ENCODE results near the gene DENND2C. TPM values are rescaled to one million over a fixed set of nuclear protein-coding genes. Genes with fewer than 3 reads are reported as not detected.

Gene DENND2C
- polyA plus RNA-seq, 1 experiment: 0.64 TPM

DNA sequence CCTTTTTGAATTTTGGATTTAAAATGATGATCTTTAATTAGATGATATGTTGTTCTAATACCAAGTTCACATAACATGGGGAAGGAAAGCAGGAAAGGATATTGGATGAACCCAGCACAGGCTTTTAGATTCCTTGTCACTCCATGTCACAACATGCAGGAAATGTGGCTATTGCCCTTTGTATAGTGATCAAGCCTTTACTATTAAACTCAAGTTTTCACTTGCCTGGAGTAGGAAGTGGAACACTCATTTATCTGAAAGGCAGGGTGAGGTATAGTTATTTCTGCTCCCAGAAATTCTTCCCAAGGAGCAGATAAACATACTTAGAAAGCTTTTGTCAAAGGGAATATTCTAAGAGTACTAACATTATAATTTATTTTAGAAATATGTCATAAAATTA lies 51.2 kb downstream of the DENND2C start:
- no peaks in the 10 kb centered on the region for H3K27me3 ChIP-seq (ENCODE audit: control insufficient read depth, insufficient read depth, low read length)
- ChIA-PET CTCF (no interaction called here), POLR2A (no interaction called here)
- no peak for DNase-seq (ENCODE audit: low read depth, low spot score)
- no peak overlapping the region for H3K4me3 ChIP-seq (ENCODE audit: low read depth, low read length)
- no peaks in the 10 kb centered on the region for H3K9me3 ChIP-seq (ENCODE audit: control insufficient read depth, insufficient read depth, low read length)
- TF ChIP-seq, protein P1, sequence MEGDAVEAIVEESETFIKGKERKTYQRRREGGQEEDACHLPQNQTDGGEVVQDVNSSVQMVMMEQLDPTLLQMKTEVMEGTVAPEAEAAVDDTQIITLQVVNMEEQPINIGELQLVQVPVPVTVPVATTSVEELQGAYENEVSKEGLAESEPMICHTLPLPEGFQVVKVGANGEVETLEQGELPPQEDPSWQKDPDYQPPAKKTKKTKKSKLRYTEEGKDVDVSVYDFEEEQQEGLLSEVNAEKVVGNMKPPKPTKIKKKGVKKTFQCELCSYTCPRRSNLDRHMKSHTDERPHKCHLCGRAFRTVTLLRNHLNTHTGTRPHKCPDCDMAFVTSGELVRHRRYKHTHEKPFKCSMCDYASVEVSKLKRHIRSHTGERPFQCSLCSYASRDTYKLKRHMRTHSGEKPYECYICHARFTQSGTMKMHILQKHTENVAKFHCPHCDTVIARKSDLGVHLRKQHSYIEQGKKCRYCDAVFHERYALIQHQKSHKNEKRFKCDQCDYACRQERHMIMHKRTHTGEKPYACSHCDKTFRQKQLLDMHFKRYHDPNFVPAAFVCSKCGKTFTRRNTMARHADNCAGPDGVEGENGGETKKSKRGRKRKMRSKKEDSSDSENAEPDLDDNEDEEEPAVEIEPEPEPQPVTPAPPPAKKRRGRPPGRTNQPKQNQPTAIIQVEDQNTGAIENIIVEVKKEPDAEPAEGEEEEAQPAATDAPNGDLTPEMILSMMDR (IDR thresholded peaks at IDR 0.05; ENCODE audit: low read depth, low read length): no peak
- no peak overlapping the region for H3K27ac ChIP-seq (ENCODE audit: low read depth, low read length)

DNA sequence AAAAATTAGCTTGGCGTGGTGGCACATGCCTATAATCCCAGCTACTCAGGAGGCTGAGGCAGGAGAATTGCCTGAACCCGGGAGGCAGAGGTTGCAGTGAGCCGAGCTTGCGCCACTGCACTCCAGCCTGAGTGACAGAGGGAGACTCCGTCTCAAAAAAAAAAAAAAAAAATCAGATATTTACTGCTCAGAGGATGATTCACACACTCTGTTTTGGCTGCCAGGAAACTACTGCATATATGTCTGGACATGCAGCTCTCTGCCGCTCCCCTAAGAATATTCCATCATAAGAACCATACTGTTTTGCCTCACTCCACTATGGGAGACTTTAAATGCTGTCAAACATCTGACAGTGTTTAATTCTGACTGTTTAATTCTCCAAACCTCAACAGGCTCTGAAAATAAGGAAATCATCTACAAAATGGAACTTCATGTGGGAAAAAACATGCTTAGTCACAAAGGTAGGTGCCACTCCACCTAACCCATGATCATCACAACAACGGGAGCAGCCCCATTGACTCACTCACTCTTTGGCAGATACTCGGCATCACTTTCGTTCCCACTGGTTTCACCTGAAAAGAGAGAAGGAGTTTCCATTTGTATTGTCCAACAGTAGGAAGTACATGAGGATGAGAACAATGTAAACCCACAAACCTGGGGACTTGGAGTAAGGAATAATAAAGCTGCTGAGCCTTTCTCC lies 59.2 kb downstream of the DENND2C start:
- Histone ChIP-seq H3K4me3 (ENCODE audit: low read depth, low read length) (no peak overlapping the region), H3K9me3 (ENCODE audit: control insufficient read depth, insufficient read depth, low read length) (no peaks in the 10 kb centered on the region), H3K27ac (ENCODE audit: low read depth, low read length) (no peak overlapping the region), H3K27me3 (ENCODE audit: control insufficient read depth, insufficient read depth, low read length) (no peaks in the 10 kb centered on the region)
- TF ChIP-seq, protein P1 (IDR thresholded peaks at IDR 0.05; ENCODE audit: low read depth, low read length): no peak
- no peak for DNase-seq (ENCODE audit: low read depth, low spot score)
- ChIA-PET POLR2A (no interaction called here), CTCF (no interaction called here)

DNA sequence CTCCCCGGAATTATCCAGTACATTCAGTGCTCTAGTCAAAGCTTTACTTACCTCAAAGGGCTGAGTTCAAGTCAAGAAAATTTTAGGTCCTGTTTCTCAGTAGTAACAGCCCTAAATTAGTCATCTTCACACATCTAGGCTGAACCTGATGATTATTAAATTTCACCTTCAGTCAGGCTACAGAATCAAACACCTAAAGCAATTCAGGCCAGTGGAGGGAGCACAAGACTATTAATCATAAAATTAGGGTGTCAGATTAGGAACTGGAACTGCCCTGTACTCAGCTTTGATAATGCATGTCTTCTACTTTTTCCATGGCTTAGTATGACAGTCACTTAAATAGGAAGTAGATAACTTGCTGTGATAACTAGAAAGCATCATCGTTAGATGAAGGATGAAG lies 60.0 kb downstream of the DENND2C start:
- H3K4me3 ChIP-seq (ENCODE audit: low read depth, low read length): no peak overlapping the region
- DNase-seq (ENCODE audit: low read depth, low spot score): no peak
- no peaks in the 10 kb centered on the region for H3K9me3 ChIP-seq (ENCODE audit: control insufficient read depth, insufficient read depth, low read length)
- H3K27me3 ChIP-seq (ENCODE audit: control insufficient read depth, insufficient read depth, low read length): no peaks in the 10 kb centered on the region
- POLR2A ChIA-PET: no interaction called here
- no peak overlapping the region for H3K27ac ChIP-seq (ENCODE audit: low read depth, low read length)
- CTCF ChIA-PET: no interaction called here
- TF ChIP-seq, protein P1 (IDR thresholded peaks at IDR 0.05; ENCODE audit: low read depth, low read length): no peak

DNA sequence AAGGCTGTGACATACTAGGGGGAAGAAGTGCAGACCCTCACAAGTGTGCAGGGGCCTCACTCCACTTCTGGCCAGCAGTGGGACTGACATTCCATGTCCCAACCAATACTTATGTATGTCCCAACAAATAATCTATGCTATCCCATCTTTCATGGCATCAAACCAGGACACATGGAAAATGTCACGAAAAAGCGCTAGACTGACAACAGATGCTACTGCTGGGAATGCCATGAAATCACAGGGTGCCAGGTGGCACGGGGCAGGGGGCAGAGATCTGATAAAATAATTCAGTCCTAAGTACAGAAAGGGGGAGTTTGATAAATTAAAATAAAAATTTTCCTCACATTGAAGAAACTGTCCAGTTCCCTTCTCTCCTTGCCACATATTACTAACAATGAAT lies 60.8 kb downstream of the DENND2C start:
- Histone ChIP-seq H3K27ac (ENCODE audit: low read depth, low read length) (no peak overlapping the region), H3K9me3 (ENCODE audit: control insufficient read depth, insufficient read depth, low read length) (no peaks in the 10 kb centered on the region), H3K4me3 (ENCODE audit: low read depth, low read length) (no peak overlapping the region), H3K27me3 (ENCODE audit: control insufficient read depth, insufficient read depth, low read length) (no peaks in the 10 kb centered on the region)
- DNase-seq (ENCODE audit: low read depth, low spot score): no peak
- ChIA-PET POLR2A (no interaction called here), CTCF (no interaction called here)
- TF ChIP-seq, protein P1 (IDR thresholded peaks at IDR 0.05; ENCODE audit: low read depth, low read length): no peak

DNA sequence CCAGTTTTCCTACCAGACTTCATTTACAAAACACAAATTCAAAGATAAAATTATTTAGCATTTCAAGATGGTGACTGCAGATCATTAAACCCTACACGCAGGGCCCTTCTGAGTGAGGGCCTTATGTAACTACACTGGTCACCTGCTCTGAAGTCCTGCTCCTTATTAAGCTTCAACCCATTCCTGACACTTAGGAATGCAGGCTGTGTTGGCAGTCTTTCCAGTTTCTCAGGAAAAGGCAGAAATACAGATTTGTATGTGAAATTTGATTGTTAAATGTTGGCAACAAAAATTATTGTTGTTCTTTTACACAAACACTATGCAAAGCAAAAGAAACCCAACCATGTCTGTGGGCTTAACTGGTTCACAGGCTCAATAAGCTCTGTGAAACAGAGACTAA lies 62.6 kb downstream of the DENND2C start:
- TF ChIP-seq, protein P1 (IDR thresholded peaks at IDR 0.05; ENCODE audit: low read depth, low read length): no peak
- no peaks in the 10 kb centered on the region for H3K27me3 ChIP-seq (ENCODE audit: control insufficient read depth, insufficient read depth, low read length)

More for the DNA sequence above, 62.6 kb downstream of the DENND2C start:
- no peak overlapping the region for H3K4me3 ChIP-seq (ENCODE audit: low read depth, low read length)
- POLR2A ChIA-PET: no interaction called here
- CTCF ChIA-PET: no interaction called here
- no peak for DNase-seq (ENCODE audit: low read depth, low spot score)
- H3K27ac ChIP-seq (ENCODE audit: low read depth, low read length): no peak overlapping the region
- no peaks in the 10 kb centered on the region for H3K9me3 ChIP-seq (ENCODE audit: control insufficient read depth, insufficient read depth, low read length)

Data from AG04450 (cell line).